ENCODE results near the gene VWA8.

The VWA8 gene

DNA sequence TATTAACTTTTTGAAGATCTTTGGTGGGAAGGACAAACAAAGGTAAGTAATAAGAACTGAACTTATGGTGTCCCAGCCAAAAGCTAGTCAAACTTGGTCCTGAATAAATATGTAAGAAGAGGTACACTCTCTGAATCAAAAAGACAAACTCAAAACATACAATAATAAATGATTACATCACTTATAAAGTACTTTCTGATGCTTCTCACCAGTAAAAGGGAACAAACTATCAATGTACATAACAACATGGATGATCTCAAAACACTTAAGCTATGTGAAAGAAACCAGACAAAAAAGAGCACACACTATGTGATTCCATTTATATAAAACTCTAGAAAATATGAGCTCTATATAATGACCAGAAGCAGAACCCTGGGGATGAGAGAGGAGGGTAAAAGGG, 138.3 kb downstream of the VWA8 start:
- Histone ChIP-seq H3F3A (ENCODE audit: control insufficient read depth, insufficient read depth) (no peaks in the 10 kb centered on the region), H4K20me1 (ENCODE audit: control insufficient read depth, insufficient read depth, low read depth, low read length) (no peaks in the 10 kb centered on the region), H3K27me3 (ENCODE audit: control insufficient read depth, low read length) (no peaks in the 10 kb centered on the region), H3K4me1 (ENCODE audit: control insufficient read depth, low read length) (peaks cover 7% of the 10 kb centered on the region; the same call in 1 of the 2 replicates), H3K4me2 (ENCODE audit: low read length) (no peak overlapping the region), H3K9me2 (replicated peaks; ENCODE audit: control insufficient read depth, low read length) (no peaks in the 10 kb centered on the region), H3K4me3 (ENCODE audit: low read length) (no peak overlapping the region), H3K9me3 (ENCODE audit: control insufficient read depth, insufficient read depth, low read length) (no peaks in the 10 kb centered on the region), H3K79me2 (ENCODE audit: control insufficient read depth, low read length) (no peaks in the 10 kb centered on the region), H3K36me3 (ENCODE audit: control insufficient read depth, low read length) (peaks cover 7% of the 10 kb centered on the region), H3K27ac (ENCODE audit: low read depth, low read length) (no peak overlapping the region)
- TF ChIP-seq, protein P1, sequence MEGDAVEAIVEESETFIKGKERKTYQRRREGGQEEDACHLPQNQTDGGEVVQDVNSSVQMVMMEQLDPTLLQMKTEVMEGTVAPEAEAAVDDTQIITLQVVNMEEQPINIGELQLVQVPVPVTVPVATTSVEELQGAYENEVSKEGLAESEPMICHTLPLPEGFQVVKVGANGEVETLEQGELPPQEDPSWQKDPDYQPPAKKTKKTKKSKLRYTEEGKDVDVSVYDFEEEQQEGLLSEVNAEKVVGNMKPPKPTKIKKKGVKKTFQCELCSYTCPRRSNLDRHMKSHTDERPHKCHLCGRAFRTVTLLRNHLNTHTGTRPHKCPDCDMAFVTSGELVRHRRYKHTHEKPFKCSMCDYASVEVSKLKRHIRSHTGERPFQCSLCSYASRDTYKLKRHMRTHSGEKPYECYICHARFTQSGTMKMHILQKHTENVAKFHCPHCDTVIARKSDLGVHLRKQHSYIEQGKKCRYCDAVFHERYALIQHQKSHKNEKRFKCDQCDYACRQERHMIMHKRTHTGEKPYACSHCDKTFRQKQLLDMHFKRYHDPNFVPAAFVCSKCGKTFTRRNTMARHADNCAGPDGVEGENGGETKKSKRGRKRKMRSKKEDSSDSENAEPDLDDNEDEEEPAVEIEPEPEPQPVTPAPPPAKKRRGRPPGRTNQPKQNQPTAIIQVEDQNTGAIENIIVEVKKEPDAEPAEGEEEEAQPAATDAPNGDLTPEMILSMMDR (IDR thresholded peaks at IDR 0.05; ENCODE audit: low read depth, low read length, poor library complexity, severe bottlenecking): no peak
- no peak for TF ChIP-seq EZH2phosphoT487 (IDR thresholded peaks at IDR 0.05; ENCODE audit: borderline replicate concordance, low read length)

DNA sequence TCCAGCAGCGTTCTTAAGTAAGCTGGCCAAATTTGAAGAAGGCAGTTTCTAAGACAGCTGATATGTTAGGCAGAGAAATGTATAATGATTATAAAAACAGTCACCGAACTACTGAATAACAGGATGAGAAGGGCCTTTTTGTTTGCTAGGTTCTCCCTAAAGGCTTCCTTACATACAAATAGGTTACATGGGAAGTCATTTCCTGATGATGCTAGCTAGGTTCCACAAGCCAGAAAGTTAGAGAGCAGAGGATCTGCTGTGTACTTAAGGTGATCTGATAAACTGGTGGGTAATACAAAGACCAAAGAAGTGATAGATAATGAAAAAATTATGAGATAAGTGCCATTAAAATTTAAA, 139.7 kb downstream of the VWA8 start:
- no peak overlapping the region for H3K4me3 ChIP-seq (ENCODE audit: low read length)
- no peaks in the 10 kb centered on the region for H3K9me3 ChIP-seq (ENCODE audit: control insufficient read depth, insufficient read depth, low read length)
- no peaks in the 10 kb centered on the region for H3K9me2 ChIP-seq (replicated peaks; ENCODE audit: control insufficient read depth, low read length)
- H4K20me1 ChIP-seq (ENCODE audit: control insufficient read depth, insufficient read depth, low read depth, low read length): no peaks in the 10 kb centered on the region
- peaks cover 7% of the 10 kb centered on the region; the same call in 1 of the 2 replicates for H3K4me1 ChIP-seq (ENCODE audit: control insufficient read depth, low read length)
- no peaks in the 10 kb centered on the region for H3K27me3 ChIP-seq (ENCODE audit: control insufficient read depth, low read length)
- H3K36me3 ChIP-seq (ENCODE audit: control insufficient read depth, low read length): peaks cover 7% of the 10 kb centered on the region
- no peaks in the 10 kb centered on the region for H3K79me2 ChIP-seq (ENCODE audit: control insufficient read depth, low read length)
- no peaks in the 10 kb centered on the region for H3F3A ChIP-seq (ENCODE audit: control insufficient read depth, insufficient read depth)
- TF ChIP-seq, protein P1 (IDR thresholded peaks at IDR 0.05; ENCODE audit: low read depth, low read length, poor library complexity, severe bottlenecking): no peak
- no peak overlapping the region for H3K27ac ChIP-seq (ENCODE audit: low read depth, low read length)
- no peak overlapping the region for H3K4me2 ChIP-seq (ENCODE audit: low read length)

DNA sequence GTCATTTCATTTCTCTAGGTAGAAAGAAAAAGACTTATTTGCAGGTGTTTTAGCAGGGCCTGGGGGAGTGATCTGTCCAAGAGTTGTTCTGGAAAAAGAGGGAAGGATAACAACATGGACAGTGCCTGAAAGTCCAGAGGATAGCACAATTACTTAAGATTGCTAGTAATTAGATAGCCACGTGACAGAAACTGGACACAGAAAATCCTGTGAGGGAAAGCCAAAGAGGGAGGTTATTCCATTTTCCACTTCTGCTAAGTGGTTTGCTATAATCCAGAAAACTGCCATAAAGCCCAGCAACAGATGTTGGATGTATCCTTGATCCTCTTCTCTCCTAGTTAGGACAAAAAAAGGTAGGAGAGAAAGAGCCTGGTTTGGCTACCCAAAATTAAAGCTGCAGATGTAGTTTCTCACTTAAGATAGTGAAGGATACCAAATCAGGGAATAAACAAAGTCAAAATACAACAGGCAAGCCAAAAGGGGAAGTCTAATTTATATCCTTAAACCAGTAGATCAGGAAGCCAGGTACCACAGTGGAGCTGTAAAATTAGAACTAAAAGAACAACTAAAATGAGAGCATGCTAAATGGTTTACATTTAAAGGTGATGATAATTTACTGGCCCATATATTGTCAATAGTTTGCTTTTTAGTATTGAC, 140.2 kb downstream of the VWA8 start:
- no peak for TF ChIP-seq EZH2phosphoT487 (IDR thresholded peaks at IDR 0.05; ENCODE audit: borderline replicate concordance, low read length)
- TF ChIP-seq, protein P1 (IDR thresholded peaks at IDR 0.05; ENCODE audit: low read depth, low read length, poor library complexity, severe bottlenecking): no peak
- H3K9me2 ChIP-seq (replicated peaks; ENCODE audit: control insufficient read depth, low read length): no peaks in the 10 kb centered on the region
- peaks cover 9% of the 10 kb centered on the region for H3K36me3 ChIP-seq (ENCODE audit: control insufficient read depth, low read length)
- no peaks in the 10 kb centered on the region for H3K27me3 ChIP-seq (ENCODE audit: control insufficient read depth, low read length)
- no peaks in the 10 kb centered on the region for H3F3A ChIP-seq (ENCODE audit: control insufficient read depth, insufficient read depth)
- H3K27ac ChIP-seq (ENCODE audit: low read depth, low read length): no peak overlapping the region
- H4K20me1 ChIP-seq (ENCODE audit: control insufficient read depth, insufficient read depth, low read depth, low read length): no peaks in the 10 kb centered on the region
- no peaks in the 10 kb centered on the region for H3K9me3 ChIP-seq (ENCODE audit: control insufficient read depth, insufficient read depth, low read length)
- H3K4me2 ChIP-seq (ENCODE audit: low read length): no peak overlapping the region
- peaks cover 7% of the 10 kb centered on the region; the same call in 1 of the 2 replicates for H3K4me1 ChIP-seq (ENCODE audit: control insufficient read depth, low read length)
- no peak overlapping the region for H3K4me3 ChIP-seq (ENCODE audit: low read length)
- H3K79me2 ChIP-seq (ENCODE audit: control insufficient read depth, low read length): no peaks in the 10 kb centered on the region
